Neuron (in vitro differentiated cells): ENCODE data around the gene USH1G.

Experiments used
- H2AFZ ChIP-seq: one replicate; pipeline ENCODE4 v1.6.1; 2013; ENCODE audit warnings: low read depth, mild to moderate bottlenecking, inconsistent platforms, low read length, moderate library complexity
- H3K27me3 ChIP-seq: one replicate; pipeline ENCODE4 v1.6.1; 2013; ENCODE audit warnings: low read length; ENCODE audit not compliant: insufficient read depth
- H3K36me3 ChIP-seq: one replicate; pipeline ENCODE4 v1.6.1; 2013; ENCODE audit warnings: low read length; ENCODE audit not compliant: insufficient read depth
- H3K4me1 ChIP-seq: one replicate; pipeline ENCODE4 v1.6.1; 2013; ENCODE audit warnings: low read length; ENCODE audit not compliant: insufficient read depth
- H3K4me3 ChIP-seq: 2 replicates; pipeline ENCODE4 v1.5.1; 2013; ENCODE audit warnings: mild to moderate bottlenecking, low read length, moderate library complexity
- H3K9me3 ChIP-seq: one replicate; pipeline ENCODE4 v1.6.1; 2013; ENCODE audit warnings: low read length

The USH1G gene

GRCh38 chr17:74950207-74950606 lies 27.2 kb upstream of the USH1G start:
- Histone ChIP-seq H3K4me1 (no peaks in the 10 kb centered on the region), H3K9me3 (no peaks in the 10 kb centered on the region), H3K27me3 (peaks cover 51% of the 10 kb centered on the region), H2AFZ (no peak overlapping the region), H3K36me3 (no peaks in the 10 kb centered on the region), H3K4me3 (no peak overlapping the region)

GRCh38 chr17:74949455-74950115 lies 26.5 kb upstream of the USH1G start:
- H3K4me3 ChIP-seq = no peak overlapping the region
- H3K9me3 ChIP-seq = no peaks in the 10 kb centered on the region
- H3K36me3 ChIP-seq = no peaks in the 10 kb centered on the region
- peaks cover 52% of the 10 kb centered on the region for H3K27me3 ChIP-seq
- H2AFZ ChIP-seq = no peak overlapping the region
- no peaks in the 10 kb centered on the region for H3K4me1 ChIP-seq

DNA sequence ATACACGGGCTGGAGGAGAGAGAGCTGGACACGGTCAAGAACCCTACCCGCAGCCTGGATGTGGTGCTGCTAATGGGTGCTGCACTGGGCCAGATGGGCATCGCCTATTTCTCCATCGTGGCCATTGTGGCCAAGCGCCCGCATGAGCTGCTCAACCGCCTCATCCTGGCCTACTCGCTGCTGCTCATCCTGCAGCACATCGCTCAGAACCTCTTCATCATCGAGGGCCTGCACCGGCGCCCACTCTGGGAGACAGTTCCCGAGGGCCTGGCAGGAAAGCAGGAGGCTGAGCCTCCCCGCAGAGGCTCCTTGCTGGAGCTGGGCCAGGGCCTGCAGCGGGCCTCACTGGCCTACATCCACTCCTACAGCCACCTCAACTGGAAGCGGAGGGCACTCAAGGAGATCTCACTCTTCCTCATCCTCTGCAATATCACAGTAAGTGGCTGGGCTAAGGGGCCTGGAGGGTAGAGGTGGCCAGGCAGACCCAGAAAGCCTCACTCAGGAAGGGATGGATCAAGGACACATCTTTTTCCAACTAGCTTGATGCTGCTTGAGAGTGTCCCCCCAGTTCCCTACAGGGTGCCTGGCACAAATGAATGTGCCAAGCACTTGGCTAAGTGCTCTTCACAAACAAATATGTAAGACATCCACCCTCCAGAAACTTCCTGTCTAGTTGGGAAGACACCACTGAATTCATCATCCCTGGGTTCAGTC lies 24.1 kb upstream of the USH1G start:
- H3K36me3 ChIP-seq = no peaks in the 10 kb centered on the region
- no peak overlapping the region for H2AFZ ChIP-seq
- no peaks in the 10 kb centered on the region for H3K9me3 ChIP-seq
- H3K27me3 ChIP-seq = peaks cover 64% of the 10 kb centered on the region
- no peaks in the 10 kb centered on the region for H3K4me1 ChIP-seq
- no peak overlapping the region for H3K4me3 ChIP-seq

GRCh38 chr17:74946641-74947040 lies 23.6 kb upstream of the USH1G start:
- Histone ChIP-seq H3K9me3 (no peaks in the 10 kb centered on the region), H3K4me1 (no peaks in the 10 kb centered on the region), H3K27me3 (peaks cover 68% of the 10 kb centered on the region)

GRCh38 chr17:74945543-74945942 lies 22.5 kb upstream of the USH1G start:
- Histone ChIP-seq H3K9me3 (no peaks in the 10 kb centered on the region), H3K4me3 (no peak overlapping the region), H3K36me3 (no peaks in the 10 kb centered on the region), H2AFZ (no peak overlapping the region), H3K27me3 (peaks cover 73% of the 10 kb centered on the region), H3K4me1 (no peaks in the 10 kb centered on the region)

More at GRCh38 chr17:74946641-74947040, 23.6 kb upstream of the USH1G start:
- no peak overlapping the region for H3K4me3 ChIP-seq
- no peak overlapping the region for H2AFZ ChIP-seq
- no peaks in the 10 kb centered on the region for H3K36me3 ChIP-seq

DNA sequence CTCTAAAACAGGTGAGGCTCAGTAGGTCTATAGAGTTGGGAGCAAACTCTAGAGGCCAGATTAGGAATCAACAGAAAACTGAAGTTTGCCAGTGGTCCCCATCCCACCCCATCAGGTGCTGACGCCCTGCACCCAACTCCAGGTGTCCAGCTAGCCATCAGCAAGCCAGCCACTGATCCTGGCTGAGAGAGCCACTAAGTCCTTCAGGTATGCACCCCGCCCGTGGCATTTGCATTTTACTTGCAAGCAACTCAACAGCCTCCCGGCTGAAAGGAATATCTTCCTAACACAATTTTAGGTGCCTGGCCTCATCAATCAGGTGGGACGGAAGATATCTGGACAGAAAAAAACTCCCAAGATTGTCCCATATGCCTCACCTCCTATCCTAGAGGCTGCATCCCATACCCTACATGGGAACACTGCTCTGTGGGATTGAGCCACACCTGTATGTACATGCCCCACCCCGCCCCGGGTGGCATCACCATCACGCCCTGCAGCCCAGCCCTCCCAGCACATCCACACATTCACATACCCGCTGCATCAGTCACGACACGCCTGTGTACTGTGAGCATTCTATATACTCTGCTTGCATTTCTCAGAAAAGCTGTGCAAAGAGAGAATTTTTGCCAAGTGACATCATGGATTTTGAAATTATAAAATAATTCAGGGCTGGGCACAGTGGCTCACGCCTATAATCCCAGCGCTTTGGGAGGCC lies 20.9 kb upstream of the USH1G start:
- Histone ChIP-seq H3K27me3 (peaks cover 66% of the 10 kb centered on the region), H2AFZ (no peak overlapping the region), H3K4me1 (no peaks in the 10 kb centered on the region), H3K36me3 (no peaks in the 10 kb centered on the region), H3K9me3 (no peaks in the 10 kb centered on the region), H3K4me3 (no peak overlapping the region)

GRCh38 chr17:74941128-74941725 lies 18.2 kb upstream of the USH1G start:
- H3K4me3 ChIP-seq = no peak overlapping the region
- H2AFZ ChIP-seq = no peak overlapping the region
- peaks cover 73% of the 10 kb centered on the region for H3K27me3 ChIP-seq
- H3K4me1 ChIP-seq = no peaks in the 10 kb centered on the region
- H3K36me3 ChIP-seq = no peaks in the 10 kb centered on the region
- no peaks in the 10 kb centered on the region for H3K9me3 ChIP-seq

GRCh38 chr17:74939534-74939933 lies 16.5 kb upstream of the USH1G start:
- Histone ChIP-seq H3K4me1 (no peaks in the 10 kb centered on the region), H3K9me3 (no peaks in the 10 kb centered on the region), H3K36me3 (no peaks in the 10 kb centered on the region), H3K4me3 (no peak overlapping the region), H2AFZ (no peak overlapping the region), H3K27me3 (peaks cover 76% of the 10 kb centered on the region)

- Histone ChIP-seq H3K9me3 (no peaks in the 10 kb centered on the region), H3K27me3 (peaks cover 79% of the 10 kb centered on the region), H3K36me3 (no peaks in the 10 kb centered on the region)
These were observed 15.3 kb upstream of the USH1G start for GRCh38 chr17:74938194-74938950.

DNA sequence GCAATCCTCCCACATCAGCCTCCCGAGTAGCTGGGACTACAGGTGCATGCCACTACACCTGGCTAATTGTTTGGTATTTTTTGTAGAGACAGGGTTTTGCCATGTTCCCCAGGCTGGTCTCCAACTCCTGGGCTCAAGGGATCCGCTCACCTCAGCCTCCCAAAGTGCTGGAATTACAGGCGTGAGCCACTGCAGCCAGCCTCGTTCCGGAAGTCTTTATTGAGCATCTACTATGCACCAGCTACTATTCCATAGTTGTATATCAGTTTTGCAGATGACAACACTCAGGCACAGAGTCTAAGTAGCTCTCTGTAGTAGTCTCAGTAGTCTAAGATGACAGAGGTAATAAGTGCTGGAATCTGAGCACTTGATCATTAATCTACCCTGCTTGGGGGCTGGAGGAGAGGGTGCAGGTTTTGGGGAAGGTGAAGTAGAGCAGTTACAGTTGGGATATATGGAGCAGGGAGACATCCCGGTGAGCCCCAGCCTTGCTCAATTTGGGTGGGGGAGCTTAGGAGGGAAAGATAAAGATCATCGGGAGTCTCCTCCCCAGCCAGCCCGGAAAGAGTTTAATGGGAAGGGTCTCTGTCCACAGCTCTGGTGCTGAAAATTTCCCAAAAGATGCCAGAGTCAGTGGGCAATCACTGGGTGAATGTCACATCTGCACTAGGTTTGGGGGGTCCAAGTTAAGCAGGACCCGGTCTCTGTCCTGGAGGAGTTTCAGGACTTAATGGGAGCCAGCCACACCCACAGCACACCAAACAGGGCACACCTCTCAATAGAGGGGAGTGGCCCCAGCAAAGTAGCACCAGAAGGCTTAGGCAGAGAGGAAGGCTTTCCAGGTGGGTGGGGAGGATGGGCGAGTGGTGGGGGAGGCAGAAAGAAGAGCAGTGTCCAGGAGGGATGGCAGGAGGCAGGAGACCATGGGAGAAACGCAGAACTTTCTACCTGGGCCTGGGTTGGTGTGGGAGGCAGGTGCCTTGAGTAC lies 14.3 kb upstream of the USH1G start:
- Histone ChIP-seq H3K4me3 (no peak overlapping the region), H3K27me3 (peaks cover 81% of the 10 kb centered on the region), H2AFZ (no peak overlapping the region)

More at GRCh38 chr17:74938194-74938950, 15.3 kb upstream of the USH1G start:
- Histone ChIP-seq H2AFZ (no peak overlapping the region), H3K4me3 (no peak overlapping the region), H3K4me1 (no peaks in the 10 kb centered on the region)

GRCh38 chr17:74936470-74936799 lies 13.4 kb upstream of the USH1G start:
- Histone ChIP-seq H3K4me3 (no peak overlapping the region), H3K27me3 (peaks cover 76% of the 10 kb centered on the region)

More for the DNA sequence above, 14.3 kb upstream of the USH1G start:
- Histone ChIP-seq H3K36me3 (no peaks in the 10 kb centered on the region), H3K4me1 (no peaks in the 10 kb centered on the region), H3K9me3 (no peaks in the 10 kb centered on the region)

More at GRCh38 chr17:74936470-74936799, 13.4 kb upstream of the USH1G start:
- no peaks in the 10 kb centered on the region for H3K36me3 ChIP-seq
- no peak overlapping the region for H2AFZ ChIP-seq
- no peaks in the 10 kb centered on the region for H3K4me1 ChIP-seq
- H3K9me3 ChIP-seq = no peaks in the 10 kb centered on the region
